ENCODE results near the gene NHLRC1. TPM values are rescaled to one million over a fixed set of nuclear protein-coding genes. Genes with fewer than 3 reads are reported as not detected.
A peak's percentile ranks its signal among the peaks of the same experiment; 100 is the strongest.

NHLRC1 gene
- total RNA-seq, 1 experiment from 2014 or later: 1.5 TPM

GRCh38 chr6:18087396-18088165 lies 34.9 kb downstream of the NHLRC1 start:
- peak; percentile 5 for DNase-seq

DNA sequence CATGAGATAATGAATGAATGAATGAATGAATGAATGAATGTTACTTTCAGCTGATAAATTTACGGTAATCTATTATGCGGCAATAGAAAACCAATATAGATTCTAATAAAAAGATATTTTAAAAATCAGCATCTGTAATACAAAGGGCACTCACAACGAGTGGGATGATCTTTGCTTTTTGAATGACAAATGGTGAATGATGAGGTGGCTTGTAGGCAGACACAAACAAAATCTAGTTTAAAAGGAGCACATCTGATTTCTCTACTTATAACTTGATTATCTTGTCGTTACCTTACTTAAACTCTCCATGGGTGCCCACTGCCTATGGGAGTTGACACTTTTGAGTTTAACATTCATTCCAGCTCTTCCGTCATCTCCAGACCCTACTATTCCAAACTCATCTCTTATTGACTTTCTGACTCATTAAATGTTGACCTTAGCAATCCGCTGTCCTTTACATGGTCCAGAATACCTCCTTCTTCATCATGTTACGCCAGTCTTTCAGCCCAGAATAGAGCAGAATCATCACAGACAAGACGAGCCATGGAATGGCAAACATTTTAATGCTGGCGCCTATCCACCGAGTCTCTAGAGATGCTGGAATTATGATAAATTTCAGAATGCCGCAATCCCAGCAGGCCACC lies 41.3 kb downstream of the NHLRC1 start:
- H3K27me3 ChIP-seq (ENCODE audit: control insufficient read depth, insufficient read depth, low read length): no peaks in the 10 kb centered on the region
- H3K36me3 ChIP-seq (replicated peaks; ENCODE audit: control insufficient read depth, insufficient read depth, low read length): no peaks in the 10 kb centered on the region
- no peak overlapping the region for H3K4me3 ChIP-seq (ENCODE audit: insufficient read depth, low read depth, low read length)
- no peak for DNase-seq

More at GRCh38 chr6:18087396-18088165, 34.9 kb downstream of the NHLRC1 start:
- H3K36me3 ChIP-seq (replicated peaks; ENCODE audit: control insufficient read depth, insufficient read depth, low read length): no peaks in the 10 kb centered on the region
- no peak overlapping the region for H3K4me3 ChIP-seq (ENCODE audit: insufficient read depth, low read depth, low read length)
- H3K27me3 ChIP-seq (ENCODE audit: control insufficient read depth, insufficient read depth, low read length): no peaks in the 10 kb centered on the region

GRCh38 chr6:18080544-18080943 lies 41.9 kb downstream of the NHLRC1 start:
- Histone ChIP-seq H3K27me3 (ENCODE audit: control insufficient read depth, insufficient read depth, low read length) (no peaks in the 10 kb centered on the region), H3K36me3 (replicated peaks; ENCODE audit: control insufficient read depth, insufficient read depth, low read length) (no peaks in the 10 kb centered on the region), H3K4me3 (ENCODE audit: insufficient read depth, low read depth, low read length) (no peak overlapping the region)
- DNase-seq: no peak

GRCh38 chr6:18078866-18079265 lies 43.6 kb downstream of the NHLRC1 start:
- Histone ChIP-seq H3K27me3 (ENCODE audit: control insufficient read depth, insufficient read depth, low read length) (no peaks in the 10 kb centered on the region), H3K4me3 (ENCODE audit: insufficient read depth, low read depth, low read length) (no peak overlapping the region), H3K36me3 (replicated peaks; ENCODE audit: control insufficient read depth, insufficient read depth, low read length) (no peaks in the 10 kb centered on the region)
- DNase-seq: no peak

DNA sequence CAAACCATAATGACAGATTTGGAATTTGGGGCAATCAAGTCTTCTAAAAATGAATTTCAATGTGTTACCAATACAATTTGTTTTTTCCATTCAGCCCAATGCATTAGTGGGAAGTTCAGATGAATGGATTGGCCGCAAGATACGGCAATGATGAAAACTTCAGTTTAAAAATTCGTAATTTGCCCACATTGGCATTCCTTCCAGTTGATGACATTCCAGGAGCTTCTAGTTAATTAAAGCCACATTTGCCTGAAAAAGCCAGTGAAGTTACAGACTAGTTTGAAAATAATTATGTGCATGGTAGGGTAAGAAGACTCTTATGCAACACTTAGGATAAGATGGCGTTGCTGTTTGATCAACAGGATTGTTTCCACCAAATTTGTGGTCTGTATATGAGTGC lies 46.2 kb downstream of the NHLRC1 start:
- H3K27me3 ChIP-seq (ENCODE audit: control insufficient read depth, insufficient read depth, low read length): no peaks in the 10 kb centered on the region
- DNase-seq: no peak
- no peaks in the 10 kb centered on the region for H3K36me3 ChIP-seq (replicated peaks; ENCODE audit: control insufficient read depth, insufficient read depth, low read length)
- H3K4me3 ChIP-seq (ENCODE audit: insufficient read depth, low read depth, low read length): no peak overlapping the region

DNA sequence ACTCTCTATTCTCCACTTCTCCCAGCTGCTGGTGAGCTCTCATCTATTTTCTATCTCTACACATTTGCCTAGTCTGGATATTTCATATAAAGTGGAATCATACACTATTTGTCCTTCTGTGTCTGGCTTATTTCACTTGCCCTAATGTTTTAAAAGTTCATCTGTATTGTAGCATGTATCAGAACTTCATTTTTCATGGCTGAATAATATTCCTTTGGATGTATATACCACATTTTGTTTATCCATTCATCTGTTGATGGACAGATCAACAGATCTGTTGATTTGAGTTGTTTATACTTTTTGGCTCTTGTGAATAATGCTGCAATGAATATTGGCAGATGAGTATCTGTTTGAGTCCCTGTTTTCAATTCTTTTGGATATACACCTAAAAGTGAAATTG lies 49.6 kb downstream of the NHLRC1 start:
- Histone ChIP-seq H3K27me3 (ENCODE audit: control insufficient read depth, insufficient read depth, low read length) (no peaks in the 10 kb centered on the region), H3K4me3 (ENCODE audit: insufficient read depth, low read depth, low read length) (no peak overlapping the region), H3K36me3 (replicated peaks; ENCODE audit: control insufficient read depth, insufficient read depth, low read length) (no peaks in the 10 kb centered on the region)
- DNase-seq: no peak

DNA sequence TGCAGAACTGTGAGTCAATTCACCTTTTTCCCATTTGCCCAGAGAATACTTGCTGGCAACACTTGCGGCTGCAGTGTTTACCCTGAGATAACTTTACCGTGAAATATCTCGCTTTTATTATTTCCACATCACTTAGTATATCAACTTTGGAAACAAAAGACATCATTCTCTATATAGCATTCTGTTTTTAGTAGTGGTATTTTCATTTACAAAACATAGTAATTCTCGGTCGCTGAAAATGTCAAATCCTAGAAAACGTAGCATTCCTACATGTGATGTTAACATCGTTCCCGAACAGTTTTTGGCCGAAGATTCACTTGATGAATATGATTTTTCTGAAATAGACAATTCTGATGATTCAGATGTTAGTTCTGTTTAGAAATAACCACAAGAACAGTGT lies 52.0 kb downstream of the NHLRC1 start:
- no peaks in the 10 kb centered on the region for H3K36me3 ChIP-seq (replicated peaks; ENCODE audit: control insufficient read depth, insufficient read depth, low read length)
- DNase-seq: no peak
- no peaks in the 10 kb centered on the region for H3K27me3 ChIP-seq (ENCODE audit: control insufficient read depth, insufficient read depth, low read length)
- H3K4me3 ChIP-seq (ENCODE audit: insufficient read depth, low read depth, low read length): no peak overlapping the region

Other genes with a start within 250 kb of the NHLRC1 start
- gene KIF13A, start 135.0 kb downstream of the NHLRC1 start, total RNA-seq (2014; rRNA removed; shearing (Covaris generic)): 21.0 and 25.8 TPM in 2 replicates
- gene TPMT, start 32.4 kb upstream of the NHLRC1 start, total RNA-seq (2014; rRNA removed; shearing (Covaris generic)): 20.9 and 22.5 TPM in 2 replicates
- 6.8 and 11.2 TPM in 2 replicates for gene KDM1B, start 32.7 kb upstream of the NHLRC1 start, total RNA-seq (2014; rRNA removed; shearing (Covaris generic))
- gene DEK, start 141.9 kb upstream of the NHLRC1 start, total RNA-seq (2014; rRNA removed; shearing (Covaris generic)): 156 and 241 TPM in 2 replicates

Measured in H7 (cell line).